ENCODE results near the gene BHLHA15. TPM values are rescaled to one million over a fixed set of nuclear protein-coding genes. Genes with fewer than 3 reads are reported as not detected.

BHLHA15 gene
- total RNA-seq, 4 donors from 2014 or later, result 0.81 TPM; not detected in 3

- no peak overlapping the region for H3K27ac ChIP-seq
- peaks cover 0 to 70% of the 10 kb centered on the region in 2 donors for H3K36me3 ChIP-seq
- no peak overlapping the region for H3K4me3 ChIP-seq
- 70 to 92% methylated on average over 2 to 15 of the region's 16 CpGs for WGBS, 2 donors (ENCODE audit: low coverage in 1 of 2)
- no peaks in the 10 kb centered on the region for H3K27me3 ChIP-seq
- ATAC-seq, result no peak
- H3K4me1 ChIP-seq, result no peaks in the 10 kb centered on the region
- H3K9me3 ChIP-seq, result peaks cover 0 to 7% (median 0%) of the 10 kb centered on the region in 3 donors
- no peak for TF ChIP-seq POLR2A (IDR thresholded peaks at IDR 0.05)
- no peak for TF ChIP-seq POLR2AphosphoS5 (IDR thresholded peaks at IDR 0.05)
- TF ChIP-seq EP300 (IDR thresholded peaks at IDR 0.05), result no peak
- TF ChIP-seq CTCF (IDR thresholded peaks at IDR 0.05), result no peak
Observed at GRCh38 chr7:98196706-98197605, 14.3 kb upstream of the BHLHA15 start.

DNA sequence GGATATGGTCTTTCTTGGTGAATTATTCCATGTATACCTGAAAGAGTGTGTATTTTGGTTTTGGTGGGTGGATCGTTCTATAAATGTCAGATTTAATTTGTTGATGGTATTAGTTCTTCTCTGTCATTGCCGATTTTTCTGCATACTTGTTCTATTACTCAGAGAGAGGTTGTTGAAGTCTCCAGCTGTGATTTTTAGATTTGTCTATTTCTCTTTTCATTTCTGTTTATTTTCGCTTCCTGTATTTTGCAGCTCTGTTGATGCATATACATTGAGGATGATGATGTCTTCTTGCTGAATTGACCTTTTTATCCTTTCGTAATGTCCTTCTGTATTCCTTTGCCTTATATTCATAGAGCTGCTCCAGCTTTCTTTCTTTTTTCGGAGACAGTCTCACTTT lies 12.1 kb upstream of the BHLHA15 start:
- WGBS, 2 donors (ENCODE audit: low coverage in 1 of 2), result 87 to 98% methylated on average over 3 to 5 of the region's 5 CpGs
- H3K27me3 ChIP-seq, result no peaks in the 10 kb centered on the region
- no peak for ATAC-seq
- TF ChIP-seq CTCF (IDR thresholded peaks at IDR 0.05), result no peak
- TF ChIP-seq POLR2AphosphoS5 (IDR thresholded peaks at IDR 0.05), result no peak
- TF ChIP-seq EP300 (IDR thresholded peaks at IDR 0.05), result no peak
- TF ChIP-seq POLR2A (IDR thresholded peaks at IDR 0.05), result no peak
- peaks cover 0 to 7% (median 0%) of the 10 kb centered on the region in 3 donors for H3K9me3 ChIP-seq
- no peaks in the 10 kb centered on the region for H3K4me1 ChIP-seq
- H3K27ac ChIP-seq, result no peak overlapping the region
- H3K36me3 ChIP-seq, result peaks cover 0 to 65% of the 10 kb centered on the region in 2 donors
- no peak overlapping the region for H3K4me3 ChIP-seq

DNA sequence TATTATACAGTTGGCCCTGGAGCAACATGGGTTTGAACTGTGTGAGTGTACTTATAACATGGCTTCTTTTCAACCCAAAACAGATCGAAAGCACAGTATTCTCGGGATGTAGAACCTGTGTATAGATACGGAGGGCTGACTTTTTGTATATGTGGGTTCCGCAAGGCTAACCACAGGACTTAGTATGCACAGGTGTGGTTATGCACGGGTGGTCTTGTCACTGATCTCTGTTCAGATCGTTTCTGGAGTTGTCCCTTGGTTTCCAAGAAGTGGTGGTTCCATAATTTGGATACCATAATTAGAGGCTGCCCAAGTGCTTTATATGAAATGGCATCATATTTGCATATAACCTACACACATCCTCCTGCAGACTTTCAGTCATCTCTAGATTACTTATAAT lies 10.9 kb upstream of the BHLHA15 start:
- H3K36me3 ChIP-seq, result peaks cover 0 to 65% of the 10 kb centered on the region in 2 donors
- peaks cover 0 to 7% (median 0%) of the 10 kb centered on the region in 3 donors for H3K9me3 ChIP-seq
- no peak overlapping the region for H3K27ac ChIP-seq
- no peak for TF ChIP-seq EP300 (IDR thresholded peaks at IDR 0.05)
- no peak for TF ChIP-seq CTCF (IDR thresholded peaks at IDR 0.05)
- TF ChIP-seq POLR2AphosphoS5 (IDR thresholded peaks at IDR 0.05), result no peak
- TF ChIP-seq POLR2A (IDR thresholded peaks at IDR 0.05), result no peak
- no peaks in the 10 kb centered on the region for H3K4me1 ChIP-seq
- H3K4me3 ChIP-seq, result no peak overlapping the region
- 91 to 92% methylated on average over 6 of the region's 6 CpGs for WGBS, 2 donors (ENCODE audit: low coverage in 1 of 2)
- H3K27me3 ChIP-seq, result no peaks in the 10 kb centered on the region
- ATAC-seq, result no peak

DNA sequence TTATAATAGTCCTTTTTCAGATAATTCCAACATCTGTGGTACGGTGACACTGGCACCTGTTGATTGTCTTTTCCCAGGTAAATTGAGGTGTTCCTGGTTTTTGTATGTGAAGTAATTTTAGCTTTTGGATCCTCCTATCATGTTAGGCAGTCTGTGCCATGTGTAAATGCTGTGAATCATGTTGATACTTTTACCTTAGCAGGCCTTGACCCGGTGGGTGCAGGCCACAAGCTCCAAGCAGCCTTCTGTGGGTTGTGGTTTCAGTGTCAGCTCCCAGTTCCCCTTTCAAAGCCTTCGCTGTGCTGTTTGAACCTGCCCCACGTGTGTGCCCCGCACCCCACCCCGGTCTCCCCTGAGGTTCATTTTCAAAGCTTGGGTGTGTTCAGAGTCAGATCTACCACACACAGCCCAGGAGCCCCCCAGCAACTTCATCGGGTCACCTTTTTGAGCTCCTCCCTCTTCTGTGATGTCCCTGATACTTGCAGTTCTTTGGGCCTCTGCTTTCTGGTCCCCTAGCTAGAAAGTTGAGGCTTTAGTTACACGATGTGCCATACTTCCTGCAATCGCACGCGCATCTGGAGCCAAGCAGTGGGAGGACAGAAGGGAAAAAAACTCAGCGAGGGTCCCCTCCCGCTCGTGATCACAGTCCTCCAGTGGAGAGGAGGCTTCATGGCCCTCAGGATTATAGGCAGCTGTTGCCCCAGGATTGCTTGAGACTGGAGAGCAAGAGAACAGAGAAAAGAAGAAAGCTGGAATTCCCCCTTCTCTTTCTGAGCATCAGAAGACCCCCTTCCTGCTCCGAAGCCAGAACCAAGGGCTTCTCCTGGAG lies 8.7 kb upstream of the BHLHA15 start:
- Histone ChIP-seq H3K27me3 (no peaks in the 10 kb centered on the region), H3K36me3 (peaks cover 0 to 65% of the 10 kb centered on the region in 2 donors), H3K27ac (no peak overlapping the region), H3K4me3 (no peak overlapping the region), H3K9me3 (peaks cover 0 to 7% (median 0%) of the 10 kb centered on the region in 3 donors), H3K4me1 (no peaks in the 10 kb centered on the region)
- 94 to 100% methylated on average over 2 of the region's 15 CpGs for WGBS, 2 donors (ENCODE audit: low coverage in 1 of 2)
- no peak for TF ChIP-seq EP300 (IDR thresholded peaks at IDR 0.05)
- TF ChIP-seq POLR2AphosphoS5 (IDR thresholded peaks at IDR 0.05), result no peak
- no peak for TF ChIP-seq CTCF (IDR thresholded peaks at IDR 0.05)
- no peak for TF ChIP-seq POLR2A (IDR thresholded peaks at IDR 0.05)
- ATAC-seq, result no peak

All from gastroesophageal sphincter (tissue), 4 donors.